Hepatocyte (in vitro differentiated cells): Measurements from ENCODE around the gene MAP4K3. TPM values are rescaled to one million over a fixed set of nuclear protein-coding genes. Genes with fewer than 3 reads are reported as not detected.
"Not testable (repeated sequence)": the region's sequence is repeated elsewhere in the genome, so short reads cannot be mapped to it uniquely, and the experiment has no call there.

Experiments
- DNase-seq: peaks from one replicate; pipeline ENCODE4 v3.0.0-alpha.2; 2016; ENCODE audit warnings: low spot score
- H2AFZ ChIP-seq: fragments of 200-600 bp; sonication (generic); 2 replicates; pipeline ENCODE4 v1.6.0; 2016; ENCODE audit warnings: antibody characterized with exemption, mild to moderate bottlenecking
- H3K27ac ChIP-seq: fragments of 200-600 bp; sonication (generic); 2 replicates; pipeline ENCODE4 v1.5.1; 2016; ENCODE audit warnings: mild to moderate bottlenecking
- H3K27me3 ChIP-seq: fragments of 200-600 bp; sonication (generic); 2 replicates; pipeline ENCODE4 v1.6.1; 2016
- H3K36me3 ChIP-seq: fragments of 200-600 bp; sonication (generic); replicated peaks from 2 replicates; pipeline ENCODE4 v1.5.1; 2016; ENCODE audit warnings: low read depth; ENCODE audit not compliant: insufficient read depth
- H3K4me1 ChIP-seq: fragments of 200-600 bp; sonication (generic); 2 replicates; pipeline ENCODE4 v1.5.1; 2016; ENCODE audit warnings: mild to moderate bottlenecking, moderate library complexity; ENCODE audit not compliant: insufficient read depth
- H3K4me2 ChIP-seq: fragments of 200-600 bp; sonication (generic); 2 replicates; pipeline ENCODE4 v1.6.0; 2016
- H3K4me3 ChIP-seq: fragments of 200-600 bp; sonication (generic); 2 replicates; pipeline ENCODE4 v1.5.1; 2016; ENCODE audit warnings: mild to moderate bottlenecking
- H3K79me2 ChIP-seq: fragments of 200-600 bp; sonication (generic); 2 replicates; pipeline ENCODE4 v1.6.0; 2017; ENCODE audit warnings: mild to moderate bottlenecking
- H3K9me2 ChIP-seq: fragments of 200-600 bp; sonication (generic); replicated peaks from 2 replicates; pipeline ENCODE4 v1.6.0; 2017; ENCODE audit warnings: mild to moderate bottlenecking; ENCODE audit not compliant: insufficient read depth
- H3K9me3 ChIP-seq: fragments of 200-600 bp; sonication (generic); 2 replicates; pipeline ENCODE4 v1.5.1; 2016; ENCODE audit warnings: low read depth, mild to moderate bottlenecking
- H4K20me1 ChIP-seq: fragments of 200-600 bp; sonication (generic); 2 replicates; pipeline ENCODE4 v1.6.0; 2016; ENCODE audit warnings: mild to moderate bottlenecking; ENCODE audit not compliant: insufficient read depth, poor library complexity, severe bottlenecking
- CTCF ChIP-seq: fragments of 200-600 bp; sonication (generic); IDR thresholded peaks from 2 replicates; pipeline ENCODE4 v1.5.1; 2016; ENCODE audit warnings: antibody characterized with exemption, mild to moderate bottlenecking; ENCODE audit not compliant: poor library complexity
- EZH2 ChIP-seq: fragments of 200-600 bp; sonication (generic); IDR thresholded peaks from 2 replicates; pipeline ENCODE4 v1.6.1; 2016; ENCODE audit warnings: antibody characterized with exemption, mild to moderate bottlenecking, borderline replicate concordance
- EZH2phosphoT487 ChIP-seq: fragments of 200-600 bp; sonication (generic); IDR thresholded peaks from one replicate; pipeline ENCODE4 v1.6.1; 2018; ENCODE audit warnings: antibody characterized with exemption, mild to moderate bottlenecking, low read depth, moderate library complexity; ENCODE audit not compliant: unreplicated experiment, severe bottlenecking
- WGBS: methylation state at CpG from one replicate; pipeline ENCODE4 v1.1.6; 2016; ENCODE audit warnings: low lambda C conversion rate; ENCODE audit errors: missing lambda C conversion rate; 5-methylcytosine and 5-hydroxymethylcytosine counted together
- polyA plus RNA-seq: library from polyadenylated mRNA; unstranded; fragments of >200 nt; fragmentation: Nextera tagmentation; extraction: Ambion mirVana; gene quantifications from 2 replicates; pipeline ENCODE4 v1.2.1, GENCODE V29; 2016
- total RNA-seq: library from RNA; depleted of rRNA; stranded (reverse); fragments of >200 nt; gene quantifications from 2 replicates; pipeline ENCODE4 v1.2.3, GENCODE V29; 2014

The MAP4K3 gene
- total and polyA plus RNA-seq, 2 experiments from 2014 or later, result 24.5 to 65.1 TPM

GRCh38 chr2:39247512-39248043 is 189.5 kb downstream of the MAP4K3 start:
- Histone ChIP-seq H3K4me2 (no peak overlapping the region), H3K9me2 (no peaks in the 10 kb centered on the region), H3K79me2 (no peaks in the 10 kb centered on the region), H3K9me3 (peaks cover 7% of the 10 kb centered on the region), H2AFZ (no peak overlapping the region), H3K27me3 (no peaks in the 10 kb centered on the region), H3K27ac (no peak overlapping the region), H3K4me3 (no peak overlapping the region), H3K4me1 (no peaks in the 10 kb centered on the region), H4K20me1 (no peaks in the 10 kb centered on the region), H3K36me3 (peaks cover under 1% of the 10 kb centered on the region)
- 78% methylated on average over 6 of the region's 6 CpGs for WGBS
- DNase-seq, result no peak
- no peak for TF ChIP-seq CTCF
- no peak for TF ChIP-seq EZH2phosphoT487
- TF ChIP-seq EZH2, result no peak

GRCh38 chr2:39246382-39246980 is 190.6 kb downstream of the MAP4K3 start:
- no peak overlapping the region for H3K27ac ChIP-seq
- 100% methylated on average over 1 of the region's 1 CpG for WGBS
- no peak for DNase-seq
- no peak for TF ChIP-seq EZH2
- no peak for TF ChIP-seq CTCF
- no peak for TF ChIP-seq EZH2phosphoT487
- no peaks in the 10 kb centered on the region for H3K79me2 ChIP-seq
- no peaks in the 10 kb centered on the region for H4K20me1 ChIP-seq
- H3K4me3 ChIP-seq, result no peak overlapping the region
- H3K9me2 ChIP-seq, result no peaks in the 10 kb centered on the region
- H3K27me3 ChIP-seq, result no peaks in the 10 kb centered on the region
- H3K4me1 ChIP-seq, result no peaks in the 10 kb centered on the region
- no peak overlapping the region for H2AFZ ChIP-seq
- no peak overlapping the region for H3K4me2 ChIP-seq
- no peaks in the 10 kb centered on the region for H3K36me3 ChIP-seq
- H3K9me3 ChIP-seq, result peaks cover 1% of the 10 kb centered on the region

GRCh38 chr2:39244963-39245625 is 192.0 kb downstream of the MAP4K3 start:
- not testable (repeated sequence) for H3K27ac ChIP-seq, H3K79me2 ChIP-seq, DNase-seq, H3K9me3 ChIP-seq, H4K20me1 ChIP-seq, H3K9me2 ChIP-seq, H3K4me1 ChIP-seq, H2AFZ ChIP-seq, H3K4me2 ChIP-seq, H3K4me3 ChIP-seq, H3K27me3 ChIP-seq, H3K36me3 ChIP-seq
- 96% methylated on average over 31 of the region's 31 CpGs for WGBS

GRCh38 chr2:39244241-39244862 is 192.7 kb downstream of the MAP4K3 start:
- H3K4me3 ChIP-seq, H3K27me3 ChIP-seq, DNase-seq, H3K79me2 ChIP-seq, H3K36me3 ChIP-seq, H3K4me1 ChIP-seq, H3K9me2 ChIP-seq, H4K20me1 ChIP-seq, H3K27ac ChIP-seq, H2AFZ ChIP-seq, H3K4me2 ChIP-seq, H3K9me3 ChIP-seq: not testable (repeated sequence)
- 98% methylated on average over 38 of the region's 39 CpGs for WGBS
